HG02763 (cell line): ENCODE measurements around the gene MED27.

Source experiments
- ATAC-seq: cut with Tn5 transposase; IDR thresholded peaks from one replicate; pipeline ENCODE4 v1.9.1; 2021; ENCODE audit warnings: mild to moderate bottlenecking, moderate library complexity; ENCODE audit not compliant: unreplicated experiment

MED27 gene

GRCh38 chr9:132079391-132080091, at the start of gene MED27:
MED27 (minus strand) TSS chr9:132079867; CDS start chr9:132079844, 23 bp downstream.
- peak; percentile 76 for ATAC-seq

GRCh38 chr9:132127888-132128534, 48.3 kb upstream of the MED27 start:
- no peak for ATAC-seq

- ATAC-seq: no peak
Measured at GRCh38 chr9:132126680-132127236, 47.1 kb upstream of the MED27 start.

DNA sequence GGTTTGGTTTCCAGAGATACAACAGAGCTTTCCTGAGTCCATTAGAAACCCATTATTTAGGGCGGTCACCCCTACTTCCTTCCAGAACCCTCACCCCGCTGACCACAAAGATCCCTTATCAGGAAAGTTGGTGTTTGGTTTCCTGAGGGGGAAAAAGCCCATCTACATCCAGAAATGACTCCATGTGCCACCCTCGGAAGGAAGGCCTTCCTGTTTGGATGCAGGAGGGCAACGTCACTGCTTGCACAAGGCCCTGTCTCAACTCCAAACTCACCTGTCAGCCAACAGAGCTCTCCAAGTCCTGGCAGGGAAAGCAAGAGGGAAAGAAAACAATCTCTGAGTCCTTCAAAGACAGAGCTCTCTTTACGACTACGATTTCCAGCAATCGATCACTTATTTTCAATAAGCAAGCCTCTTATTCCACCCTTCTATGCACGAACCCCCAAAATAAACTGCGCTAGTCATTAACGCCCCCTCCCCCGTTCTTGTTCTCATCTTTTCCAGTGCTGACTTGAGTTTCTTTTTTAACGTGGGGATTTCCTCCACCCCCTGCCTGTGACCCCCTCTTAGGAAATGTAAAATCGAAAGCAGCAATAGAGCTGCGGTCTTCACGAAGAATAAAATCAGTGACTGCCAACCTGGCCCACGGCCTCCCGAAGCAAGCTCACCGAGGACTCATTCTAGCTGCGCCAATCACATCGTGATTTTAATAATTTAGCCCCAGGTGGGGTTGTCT, 46.4 kb upstream of the MED27 start:
- ATAC-seq: no peak

GRCh38 chr9:132125361-132125760, 45.7 kb upstream of the MED27 start:
- ATAC-seq: no peak

DNA sequence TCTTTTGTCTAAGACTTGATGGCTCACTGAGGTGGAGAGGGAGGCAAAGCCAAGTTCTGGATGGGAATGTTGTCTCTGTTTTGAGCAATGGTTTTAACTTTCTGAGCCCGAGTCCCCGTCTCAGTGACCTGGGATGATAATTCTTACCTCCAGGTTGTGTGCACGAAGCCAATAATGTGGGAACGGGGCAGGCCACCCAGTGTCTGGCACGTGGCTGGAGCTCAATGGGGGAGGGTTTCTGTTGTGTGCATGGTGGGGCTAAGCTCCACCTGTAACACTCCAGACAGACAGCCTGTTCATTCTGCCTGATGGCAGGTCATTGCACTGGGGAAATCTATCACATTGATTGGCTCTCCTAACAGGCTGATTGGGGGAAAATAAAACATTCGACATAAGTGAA, 45.1 kb upstream of the MED27 start:
- ATAC-seq: no peak

DNA sequence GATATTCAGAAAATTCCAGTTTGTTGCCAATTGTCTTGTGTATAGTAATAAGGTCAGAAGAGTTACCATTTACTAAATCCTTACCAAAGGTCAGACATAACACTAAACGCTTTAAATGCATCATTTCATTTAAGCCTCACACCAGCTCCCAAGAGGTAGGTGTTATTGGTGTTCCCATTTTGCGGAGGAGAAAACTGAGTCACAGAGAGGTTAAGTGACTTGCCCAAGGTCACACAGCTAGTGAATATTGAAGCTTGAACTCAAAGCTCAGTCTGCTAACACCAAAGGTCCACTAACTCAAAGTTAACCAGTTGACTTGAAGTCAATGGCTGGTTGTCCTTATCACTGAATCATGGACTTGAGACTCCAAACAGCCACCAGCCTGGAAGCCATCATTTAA, 41.4 kb upstream of the MED27 start:
- ATAC-seq: no peak

- no peak for ATAC-seq
Measured at GRCh38 chr9:132117694-132118093, 38.0 kb upstream of the MED27 start.

- no peak for ATAC-seq
Measured at GRCh38 chr9:132116583-132116982, 36.9 kb upstream of the MED27 start.

DNA sequence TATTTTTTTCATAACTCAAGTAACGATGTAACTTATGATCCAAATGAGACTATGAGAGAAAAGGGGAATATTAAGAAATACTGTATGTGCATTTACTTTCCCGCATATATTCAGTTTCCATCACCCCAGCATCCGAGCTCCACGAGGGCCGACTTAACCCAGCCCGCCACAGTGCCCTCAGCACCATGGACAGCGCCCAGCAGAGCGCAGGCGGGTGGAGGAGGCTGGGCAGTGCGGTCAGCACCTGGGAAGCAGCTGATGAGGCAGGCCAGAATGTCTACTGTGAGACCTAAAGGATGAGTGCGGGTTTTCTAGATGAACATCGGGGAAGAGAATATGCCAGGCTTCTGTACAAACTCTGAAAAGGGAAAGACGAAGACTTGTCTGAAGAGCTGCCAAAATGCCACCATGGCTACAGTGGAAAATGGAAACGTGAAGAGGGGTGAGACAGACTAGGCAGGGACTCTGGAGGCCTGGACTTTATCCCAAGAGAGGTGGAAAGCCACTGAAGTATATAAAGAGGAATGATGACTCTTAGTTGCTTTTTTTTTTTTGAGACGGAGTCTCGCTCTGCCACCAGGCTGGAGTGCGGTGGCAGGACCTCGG, 34.5 kb upstream of the MED27 start:
- no peak for ATAC-seq

GRCh38 chr9:132109291-132109690, 29.6 kb upstream of the MED27 start:
- no peak for ATAC-seq

DNA sequence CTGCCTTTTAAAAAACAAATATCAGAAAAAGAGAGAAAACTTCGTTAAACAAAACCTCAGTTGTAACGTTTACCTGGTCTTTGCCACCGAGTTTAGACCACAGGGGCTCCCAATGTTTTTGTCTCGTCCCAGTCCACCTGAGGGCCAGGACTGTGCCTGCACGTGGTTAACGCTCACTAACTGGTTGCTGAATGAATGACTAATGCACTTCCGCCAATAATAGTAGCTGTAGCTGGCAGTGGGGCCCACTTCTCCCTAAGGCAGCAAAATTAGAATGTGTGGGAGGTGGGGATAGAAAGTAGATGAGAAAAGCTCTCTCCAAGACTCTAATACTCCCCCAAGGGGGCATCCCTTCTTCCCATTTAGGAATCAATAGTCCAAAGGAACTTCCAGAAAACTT, 29.1 kb upstream of the MED27 start:
- no peak for ATAC-seq

DNA sequence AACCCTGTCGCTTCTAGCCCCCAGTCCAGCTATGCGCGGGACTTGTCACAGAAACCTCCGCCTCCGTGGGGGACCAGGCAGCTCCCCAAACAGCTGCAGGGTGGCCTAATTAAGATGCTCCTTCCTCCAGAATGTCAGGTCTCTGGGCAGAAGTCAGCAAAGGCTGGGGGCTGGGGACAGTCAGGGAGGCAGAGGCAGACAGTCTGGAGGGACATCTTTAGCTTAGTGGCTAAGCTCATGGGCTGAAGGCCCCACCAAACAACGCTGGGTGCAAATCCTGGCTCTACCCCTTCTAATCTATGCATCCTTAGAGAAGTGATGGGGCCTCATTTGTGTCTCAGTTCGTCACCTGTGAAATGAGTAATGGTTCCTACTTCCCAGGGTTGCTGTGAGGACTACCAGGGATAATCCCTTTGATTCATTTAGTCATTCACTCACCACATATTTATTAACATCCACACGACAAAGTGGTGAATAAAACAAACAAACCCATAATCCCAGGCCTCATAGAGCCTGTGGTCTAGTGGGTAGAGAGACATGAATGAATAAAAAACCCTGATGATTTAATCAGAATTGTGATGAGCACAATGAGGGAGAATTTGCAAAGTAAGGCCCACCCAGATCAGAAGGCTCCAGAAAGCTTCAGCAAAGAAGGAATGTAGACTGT, 20.2 kb upstream of the MED27 start:
- no peak for ATAC-seq

GRCh38 chr9:132099167-132099566, 19.5 kb upstream of the MED27 start:
- no peak for ATAC-seq

DNA sequence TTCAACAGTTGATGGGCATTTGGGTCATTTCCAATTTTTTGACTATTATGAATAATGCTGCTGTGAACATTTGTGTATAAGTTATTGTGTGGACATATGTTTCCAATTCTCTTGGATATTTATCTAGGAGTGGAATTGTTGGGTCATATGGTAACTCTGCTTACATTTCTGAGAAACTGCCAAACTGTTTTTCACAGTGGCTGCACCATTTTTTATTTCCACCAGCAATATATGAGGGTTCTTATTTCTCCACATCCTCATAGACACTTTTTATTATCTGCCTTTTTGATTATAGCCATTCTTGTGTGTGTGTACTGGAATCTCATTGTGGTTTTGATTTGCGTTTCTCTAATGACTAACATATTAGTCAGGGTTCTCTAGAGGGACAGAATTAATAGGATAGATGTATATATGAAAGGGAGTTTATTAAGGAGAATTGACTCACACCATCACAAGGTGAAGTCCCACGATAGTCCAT, 14.7 kb upstream of the MED27 start:
- ATAC-seq: no peak

DNA sequence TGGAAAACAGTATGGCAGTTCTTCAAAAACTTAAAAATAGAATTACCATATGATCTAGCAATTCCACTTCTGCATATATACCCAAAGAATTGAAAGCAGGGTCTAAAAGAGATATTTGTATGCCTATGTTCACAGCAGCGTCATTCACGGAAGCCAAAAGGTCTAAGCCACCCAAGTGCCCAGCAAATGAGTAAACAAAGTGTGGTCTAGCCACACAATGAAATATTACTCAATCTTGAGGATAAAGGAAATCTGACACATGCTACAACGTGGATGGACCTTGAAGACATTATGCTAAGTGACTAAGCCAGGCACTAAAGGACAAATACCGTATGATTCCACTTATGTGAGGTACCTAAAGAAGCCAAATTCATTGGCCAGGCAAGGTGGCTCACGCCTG, 11.1 kb upstream of the MED27 start:
- no peak for ATAC-seq

DNA sequence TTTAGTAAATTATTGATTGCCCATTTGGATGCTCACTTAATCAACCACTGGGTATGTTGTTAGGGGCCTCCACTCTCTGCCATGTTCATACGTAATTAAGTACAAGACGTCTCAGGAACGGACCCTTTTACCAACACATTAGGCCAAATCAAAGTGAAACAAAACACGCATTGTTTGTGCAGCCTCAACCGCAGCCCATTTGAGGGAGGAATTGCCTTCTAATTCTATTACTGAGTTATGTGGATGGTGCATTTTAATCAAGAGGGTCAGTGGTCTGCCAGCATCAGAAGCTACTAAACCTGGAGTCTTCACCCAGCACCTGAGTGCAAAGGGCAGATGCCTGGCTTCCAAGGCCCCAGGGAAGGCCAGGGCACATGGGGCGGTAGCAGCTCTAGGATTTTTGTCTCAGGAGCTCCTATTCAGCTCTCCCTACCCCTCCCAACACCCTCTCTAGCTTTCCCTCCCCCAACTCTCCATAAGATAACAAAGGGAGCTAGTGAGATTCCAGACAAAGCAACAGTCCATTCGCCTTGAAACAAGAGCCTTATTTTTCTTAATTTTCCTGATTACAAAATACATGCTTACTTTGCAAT, 7.9 kb upstream of the MED27 start:
- ATAC-seq: no peak

DNA sequence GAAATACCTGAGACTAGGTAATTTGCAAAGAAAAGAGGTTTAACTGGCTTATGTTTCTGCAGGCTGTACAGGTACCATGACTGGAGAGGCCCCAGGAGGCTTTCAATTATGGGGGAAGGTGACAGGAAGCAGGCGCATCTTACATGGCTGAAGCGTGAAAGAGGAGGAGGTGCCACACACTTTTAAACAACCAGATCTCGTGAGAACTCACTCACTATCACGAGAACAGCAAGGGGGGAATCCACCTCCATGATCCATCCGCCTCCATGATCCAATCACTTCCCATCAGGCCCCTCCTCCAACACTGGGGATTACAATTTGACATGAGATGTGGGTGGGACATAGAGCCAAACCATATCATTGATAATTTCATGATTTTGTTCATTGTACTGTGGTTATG, 2.5 kb upstream of the MED27 start:
- ATAC-seq: no peak

- ATAC-seq: no peak
Measured at GRCh38 chr9:132078699-132079356, 839 bp downstream of the MED27 start.
